HG03025 (cell line): Measurements from ENCODE around the gene SMYD4.
"Not testable (repeated sequence)": the region's sequence is repeated elsewhere in the genome, so short reads cannot be mapped to it uniquely, and the experiment has no call there.

Experiments used
- ATAC-seq: cut with Tn5 transposase; IDR thresholded peaks from one replicate; pipeline ENCODE4 v1.9.1; 2021; ENCODE audit warnings: mild to moderate bottlenecking, moderate library complexity; ENCODE audit not compliant: unreplicated experiment, low FRiP score

SMYD4 gene

GRCh38 chr17:1830288-1830687 is 586 bp upstream of the SMYD4 start:
- ATAC-seq, result no peak

- ATAC-seq, result peak; percentile 9
Observed at GRCh38 chr17:1829216-1829591, 498 bp downstream of the SMYD4 start.

DNA sequence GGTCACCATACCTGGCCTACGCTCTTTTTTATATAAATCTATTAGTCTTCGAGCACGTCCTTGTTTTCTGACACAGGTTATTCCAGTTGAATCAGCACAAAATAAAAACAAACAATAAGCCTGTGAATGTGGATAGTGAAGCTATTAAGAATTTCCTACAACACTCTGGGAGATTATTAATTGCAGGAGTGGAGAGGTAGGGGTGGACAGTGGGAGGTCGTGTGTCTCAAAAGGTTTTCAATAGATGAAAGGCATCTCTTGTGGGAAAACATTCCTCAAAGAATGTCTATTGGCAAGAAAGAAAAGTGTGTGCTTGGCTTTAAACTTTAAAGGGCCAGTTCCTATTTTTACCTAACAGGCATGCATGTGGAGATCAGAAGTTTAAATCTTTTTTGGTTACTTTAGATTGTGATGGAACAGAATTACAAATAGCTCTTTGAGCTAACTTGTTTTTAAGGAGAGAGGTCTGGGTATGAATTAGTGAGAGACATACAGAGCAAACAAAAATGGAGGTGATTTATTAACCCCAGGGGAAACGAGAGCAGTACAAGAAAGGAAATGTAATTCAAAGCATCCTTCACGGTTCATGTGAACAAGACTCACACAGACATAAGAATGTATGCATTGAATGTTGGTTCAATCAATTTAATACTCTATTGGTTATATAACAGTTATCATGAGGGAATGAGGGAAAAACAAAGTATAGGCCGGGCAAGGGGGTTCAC is 9.0 kb downstream of the SMYD4 start:
- ATAC-seq, result no peak

DNA sequence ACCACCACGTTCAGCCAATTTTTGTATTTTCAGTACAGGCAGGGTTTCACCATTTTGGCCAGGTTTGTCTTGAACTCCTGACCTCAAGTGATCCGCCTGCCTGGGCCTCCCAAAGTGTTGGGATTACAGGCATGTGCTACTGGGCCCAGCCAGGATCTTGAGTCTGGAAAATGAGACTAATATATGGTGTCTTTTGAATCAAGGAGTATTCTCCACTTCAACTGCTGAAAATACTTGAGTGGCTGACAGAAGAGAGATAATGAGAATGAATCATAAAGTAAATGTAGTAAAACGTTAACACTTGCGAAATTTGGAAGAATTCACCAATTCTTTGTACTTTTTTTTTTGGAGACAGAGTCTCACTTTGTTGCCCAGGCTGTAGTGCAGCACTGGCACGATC is 16.6 kb downstream of the SMYD4 start:
- ATAC-seq, result no peak

- no peak for ATAC-seq
Observed at GRCh38 chr17:1810450-1811103, 19.1 kb downstream of the SMYD4 start.

DNA sequence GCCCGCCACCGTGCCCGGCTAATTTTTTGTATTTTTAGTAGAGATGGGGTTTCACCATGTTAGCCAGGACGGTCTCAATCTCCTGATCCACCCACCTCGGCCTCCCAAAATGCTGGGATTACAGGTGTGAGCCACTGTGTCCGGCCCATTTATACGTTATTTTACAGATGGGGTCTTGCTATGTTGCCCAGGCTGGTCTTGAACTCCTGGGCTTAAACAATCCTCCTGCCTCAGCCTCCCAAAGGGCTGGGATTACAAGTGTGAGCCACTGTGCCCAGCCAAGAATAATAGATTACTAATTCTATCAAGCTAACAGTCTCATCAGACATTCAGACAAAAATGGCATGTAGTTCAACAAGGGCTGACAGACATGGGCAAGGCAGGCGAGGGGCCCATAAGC is 19.9 kb downstream of the SMYD4 start:
- not testable (repeated sequence) for ATAC-seq

DNA sequence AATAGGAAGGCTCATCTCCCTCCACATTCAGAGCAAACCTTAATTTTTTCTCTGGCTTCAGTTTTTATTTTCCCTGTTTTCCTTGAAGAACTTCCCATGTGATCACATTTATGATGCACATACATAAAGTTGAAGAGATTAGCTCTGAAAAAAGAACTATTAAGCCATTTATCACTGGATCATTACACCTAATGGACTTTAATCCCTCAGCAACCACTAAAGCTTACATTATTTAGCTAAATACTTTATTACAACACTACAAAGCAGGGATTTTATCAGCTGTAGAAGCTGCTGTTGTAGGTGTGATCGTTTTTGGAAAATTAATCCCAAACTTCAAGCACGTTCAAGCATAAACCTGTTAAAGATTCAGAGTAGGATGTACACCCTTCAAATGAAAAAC is 21.1 kb downstream of the SMYD4 start:
- ATAC-seq, result no peak

GRCh38 chr17:1807890-1808289 is 21.8 kb downstream of the SMYD4 start:
- no peak for ATAC-seq

DNA sequence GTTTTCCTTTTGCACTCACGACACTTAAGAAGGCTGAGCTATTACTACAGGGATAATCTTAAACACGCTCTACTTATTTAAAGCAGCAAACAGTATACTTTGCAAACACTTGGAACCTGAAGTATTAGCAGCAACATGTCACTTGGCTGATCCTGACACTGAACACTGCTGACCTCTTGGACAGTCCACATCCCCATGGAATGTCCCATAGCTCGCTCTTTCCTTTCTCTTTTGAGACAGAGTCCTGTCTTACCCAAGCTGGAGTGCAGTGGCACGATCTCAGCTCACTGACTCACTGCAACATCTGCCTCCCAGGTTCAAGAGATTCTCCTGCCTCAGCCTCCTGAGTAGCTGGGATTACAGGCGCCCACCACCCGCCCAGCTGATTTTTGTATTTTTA is 26.4 kb downstream of the SMYD4 start:
- no peak for ATAC-seq

DNA sequence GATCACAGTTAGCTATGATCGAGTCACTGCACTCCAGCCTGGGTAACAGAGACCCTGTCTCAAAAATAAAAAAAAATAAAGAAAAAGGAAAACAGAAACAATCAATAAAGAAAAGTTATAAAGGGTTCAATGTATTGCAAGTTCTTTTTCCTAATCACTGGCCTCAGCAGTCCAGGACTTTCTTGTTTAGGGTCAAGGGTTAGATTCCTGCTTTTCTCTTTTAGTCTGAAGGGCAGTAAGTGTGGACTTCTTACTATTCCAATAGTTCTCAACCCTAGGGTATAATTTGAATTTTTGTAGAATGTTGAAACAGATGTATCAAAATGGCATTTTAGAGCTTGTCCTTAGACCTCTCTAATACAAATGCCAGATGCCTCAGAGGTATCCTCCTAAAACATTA is 27.3 kb downstream of the SMYD4 start:
- ATAC-seq, result no peak

DNA sequence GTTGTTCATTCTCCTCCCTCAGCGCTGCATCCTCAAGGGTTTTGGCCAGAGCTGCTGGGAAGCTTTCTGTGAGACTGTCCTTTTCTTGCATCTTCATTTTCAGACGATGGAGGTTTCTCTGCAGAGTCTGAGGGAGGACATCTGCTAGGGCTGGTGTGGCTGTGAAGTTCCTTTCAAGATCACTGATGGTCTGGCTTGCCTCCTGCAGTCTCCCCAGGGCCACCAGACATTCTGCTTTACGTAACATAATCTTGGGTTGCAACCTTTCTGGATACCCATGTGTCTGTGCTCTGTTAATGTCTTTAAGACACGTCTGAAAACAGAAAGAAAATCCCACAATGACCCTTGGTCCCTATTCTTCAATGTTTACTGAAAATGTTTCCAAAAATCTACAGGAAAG is 29.0 kb downstream of the SMYD4 start:
- no peak for ATAC-seq

GRCh38 chr17:1800240-1800639 is 29.5 kb downstream of the SMYD4 start:
- no peak for ATAC-seq

- not testable (repeated sequence) for ATAC-seq
Observed at GRCh38 chr17:1797846-1798245, 31.9 kb downstream of the SMYD4 start.

- no peak for ATAC-seq
Observed at GRCh38 chr17:1797323-1797722, 32.4 kb downstream of the SMYD4 start.

- no peak for ATAC-seq
Observed at GRCh38 chr17:1796800-1797199, 32.9 kb downstream of the SMYD4 start.

DNA sequence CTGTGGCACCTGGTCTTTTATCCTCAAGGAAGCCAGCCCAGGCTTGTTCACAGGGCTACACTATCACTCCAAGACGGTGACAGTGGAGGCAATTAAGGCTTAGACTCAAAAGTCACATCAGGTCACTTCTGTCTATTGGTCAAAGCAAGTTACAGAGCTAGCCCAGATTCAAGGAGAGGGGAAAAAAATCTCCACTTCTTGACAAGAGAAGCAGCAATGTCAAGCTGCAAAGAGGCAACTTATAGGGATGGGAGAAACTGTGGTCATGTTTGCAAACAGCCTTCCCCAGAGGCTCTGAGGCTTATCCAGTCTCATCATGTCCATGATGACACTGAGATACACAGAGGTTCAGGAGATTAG is 36.3 kb downstream of the SMYD4 start:
- no peak for ATAC-seq

DNA sequence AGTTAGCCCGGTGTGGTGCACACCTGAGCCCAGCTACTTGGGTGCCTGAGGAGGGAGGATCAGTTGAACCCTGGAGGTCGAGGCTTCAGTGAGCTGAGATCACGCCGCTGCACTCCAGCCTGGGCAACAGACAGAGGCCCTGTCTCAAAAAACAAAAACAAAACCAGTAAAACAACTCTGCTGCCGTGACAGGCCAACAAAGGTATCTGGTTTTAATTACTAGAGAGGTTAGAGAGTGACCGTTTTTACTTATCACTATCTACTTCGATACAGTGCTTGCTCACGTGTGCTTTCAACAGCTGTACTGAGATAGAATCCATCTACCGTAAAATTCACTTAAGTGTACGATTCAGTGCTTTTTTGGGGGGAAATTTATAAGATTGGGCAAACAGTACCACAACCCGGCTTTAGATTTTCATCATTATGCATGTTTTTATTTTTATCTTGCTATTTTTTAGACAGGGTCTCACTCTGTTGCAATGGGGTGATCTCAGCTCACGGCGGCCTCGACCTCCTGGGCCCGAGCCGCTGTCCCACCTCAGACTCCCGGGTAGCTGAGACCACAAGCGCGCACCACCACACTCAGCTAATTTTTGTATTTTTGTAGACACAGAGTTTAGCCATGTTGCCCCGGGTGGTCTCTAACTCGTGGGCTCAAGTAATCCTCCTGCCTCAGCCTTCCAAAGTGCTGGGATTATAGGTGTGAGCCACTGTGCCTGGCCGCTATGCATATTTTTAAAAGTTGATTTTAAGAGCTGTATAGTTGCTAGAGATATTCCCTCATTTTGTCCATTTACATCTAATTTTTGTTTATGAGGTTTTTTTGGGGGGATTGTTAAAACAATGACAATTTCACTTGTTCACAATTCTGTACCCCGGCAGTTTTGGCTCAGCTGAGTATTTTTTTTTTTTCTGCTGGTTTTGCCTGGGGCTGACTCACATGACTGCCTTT is 36.9 kb downstream of the SMYD4 start:
- no peak for ATAC-seq

DNA sequence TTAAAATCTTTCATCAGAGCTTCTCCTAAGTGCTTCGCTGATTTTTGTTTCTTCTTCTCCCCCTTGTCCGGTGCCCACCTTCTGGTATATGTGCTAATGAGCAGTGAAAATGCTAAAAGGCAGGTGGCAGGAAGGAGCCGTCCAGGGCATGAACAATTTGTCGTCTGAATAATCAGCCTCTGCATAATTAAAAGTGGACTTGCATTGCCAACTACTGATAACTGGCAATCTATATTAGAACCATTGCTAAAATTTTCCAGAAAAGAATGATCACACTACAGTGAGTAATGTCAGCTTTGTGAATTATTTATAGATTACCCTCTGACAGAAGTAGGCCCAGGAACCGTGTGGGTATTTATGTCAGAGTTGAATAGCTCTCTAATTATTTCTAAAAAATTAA is 39.8 kb downstream of the SMYD4 start:
- ATAC-seq, result no peak

DNA sequence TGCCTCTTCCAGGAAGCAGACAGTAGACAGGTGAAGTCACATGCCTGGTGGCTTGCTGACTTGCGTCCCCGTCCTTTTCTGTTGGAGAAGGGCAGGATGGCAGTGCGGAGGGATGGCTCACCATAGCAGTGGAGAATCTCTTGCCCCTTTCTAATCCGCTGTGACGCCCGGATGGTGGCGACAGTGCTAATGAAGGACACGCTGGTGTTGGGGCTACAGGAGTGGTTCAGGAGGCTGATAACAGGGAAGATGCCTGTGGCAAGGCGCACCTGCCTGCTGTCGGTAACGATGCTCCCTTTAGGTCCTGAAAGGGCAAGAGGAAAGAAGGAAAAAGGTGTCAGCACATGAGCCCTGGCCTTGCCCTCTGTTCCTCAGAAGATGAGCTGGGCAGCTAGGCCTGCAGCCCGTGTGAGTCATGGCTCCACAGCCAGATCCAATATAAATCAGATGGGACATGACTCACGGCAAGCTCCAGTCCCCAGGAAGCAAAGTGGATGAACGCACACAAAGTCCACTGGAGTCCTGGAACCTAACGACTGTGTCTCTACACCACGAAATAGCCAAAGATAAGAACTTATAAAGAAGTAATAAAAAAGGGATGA is 42.3 kb downstream of the SMYD4 start:
- ATAC-seq, result no peak

GRCh38 chr17:1786708-1787107 is 43.0 kb downstream of the SMYD4 start:
- ATAC-seq, result no peak

DNA sequence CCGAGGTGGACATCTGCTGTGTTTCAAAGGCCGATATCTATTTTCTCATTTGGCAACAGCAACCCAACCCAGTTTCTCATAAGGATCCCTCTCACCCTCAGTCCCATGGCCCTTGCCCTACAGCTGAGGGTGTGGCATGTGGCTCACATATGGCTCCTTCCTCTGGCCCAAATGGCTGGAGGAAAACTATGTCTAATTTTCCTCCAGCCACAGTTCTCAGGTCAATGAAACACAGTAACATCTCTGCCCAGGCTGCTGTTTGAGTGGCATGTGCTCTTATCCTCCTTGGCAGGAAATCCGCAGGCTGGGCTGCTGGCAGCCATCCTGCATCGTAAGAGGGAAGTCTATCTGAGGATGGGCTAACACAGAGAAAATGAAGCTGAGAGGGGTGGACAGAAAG is 43.8 kb downstream of the SMYD4 start:
- no peak for ATAC-seq
